RWPE1 (cell line): ENCODE measurements around the gene PRKAR2B.

ENCODE experiments used
- CTCF ChIA-PET: fragments of 350-600 bp; sonication (Branson Sonifier 250); formaldehyde crosslinking; extraction: SDS; loops from one replicate; lab custom pipeline; 2021; lab: Yijun Ruan, JAX
- POLR2A ChIA-PET: fragments of 400-600 bp; formaldehyde crosslinking; extraction: SDS; loops from one replicate; lab custom pipeline; 2020; ENCODE audit warnings: antibody characterized with exemption; ENCODE audit not compliant: low non-redundant PET; lab: Yijun Ruan, JAX
- DNase-seq: peaks from one replicate; pipeline ENCODE4 v3.0.0; 2012; ENCODE audit warnings: low spot score
- H3K27ac ChIP-seq: fragments of 450-650 bp; 2 replicates; pipeline ENCODE4 v1.5.1; 2017
- CTCF ChIP-seq: fragments of 450-650 bp; conservative IDR thresholded peaks from 2 replicates; pipeline ENCODE4 v1.5.1; 2017; ENCODE audit warnings: low read depth, mild to moderate bottlenecking

Gene PRKAR2B

DNA sequence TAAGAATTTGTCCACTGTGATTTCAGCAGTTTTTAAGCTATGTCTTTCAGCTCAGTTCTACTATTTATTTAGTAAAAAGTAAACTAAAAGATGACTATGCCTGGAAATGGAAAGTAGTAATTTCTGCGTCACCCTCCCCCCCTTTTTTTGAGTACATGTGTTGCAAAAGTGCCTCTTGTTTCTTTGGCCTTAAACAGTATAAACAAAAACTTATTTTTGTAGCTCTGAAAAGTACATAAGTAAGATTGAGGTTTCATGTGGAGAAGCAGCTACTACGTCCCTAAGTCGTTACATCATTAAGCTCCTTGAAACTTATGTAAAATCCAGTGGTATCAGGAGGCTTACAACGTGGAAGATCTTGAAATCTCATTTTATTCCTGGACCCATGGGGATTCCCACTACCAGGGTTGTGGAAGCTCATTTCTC, 78.0 kb downstream of the PRKAR2B start:
- CTCF ChIA-PET = interaction anchor here (0.5 to 0.8 kb wide), 3 partner anchors 27 to 330 kb away, joined by 3 read pairs; no protein-coding TSS in a partner anchor
- POLR2A ChIA-PET = no interaction called here
- TF ChIP-seq CTCF = no peak
- no peak overlapping the region for H3K27ac ChIP-seq
- no peak for DNase-seq

DNA sequence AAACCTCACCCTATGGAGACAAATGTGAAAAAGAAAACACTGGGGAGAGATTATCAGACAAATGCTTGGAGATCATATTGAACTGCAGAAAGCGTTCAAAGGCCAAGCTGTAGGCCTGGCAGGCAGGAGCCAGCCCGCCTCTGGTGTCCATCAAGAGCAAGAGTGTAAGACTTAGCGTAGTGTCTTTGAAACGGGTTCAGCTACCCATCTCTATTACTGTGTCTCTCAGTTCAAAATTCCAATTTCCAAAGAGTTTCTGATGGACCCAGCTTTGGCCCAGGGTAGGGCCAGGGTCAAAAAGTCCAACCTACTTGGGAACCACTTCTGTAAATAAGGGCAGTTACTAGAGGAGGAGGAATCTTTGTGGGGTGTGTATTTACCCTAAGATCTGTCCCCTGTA, 78.9 kb downstream of the PRKAR2B start:
- ChIA-PET CTCF (no interaction called here), POLR2A (no interaction called here)
- DNase-seq = no peak
- H3K27ac ChIP-seq = no peak overlapping the region
- TF ChIP-seq CTCF = no peak

DNA sequence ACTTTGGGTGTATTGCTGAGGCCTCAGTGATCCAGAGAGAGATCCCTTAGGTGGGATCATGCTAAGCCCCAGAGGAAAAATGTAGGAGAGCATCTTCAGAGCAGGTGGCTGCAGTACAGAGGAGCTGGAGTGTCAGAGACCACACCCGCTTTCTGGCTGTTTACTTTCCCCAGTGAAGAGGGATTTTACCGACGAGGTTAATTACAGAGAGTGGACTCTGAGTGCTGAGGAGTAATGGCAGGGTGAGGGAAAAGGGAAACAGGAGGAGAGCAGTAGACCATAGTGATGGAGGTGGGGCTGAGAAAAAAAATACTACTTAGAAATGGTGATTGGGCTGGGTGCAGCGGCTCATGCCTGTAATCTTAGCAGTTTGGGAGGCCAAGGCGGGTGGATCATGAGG, 81.0 kb downstream of the PRKAR2B start:
- ChIA-PET CTCF (no interaction called here), POLR2A (no interaction called here)
- H3K27ac ChIP-seq = no peak overlapping the region
- TF ChIP-seq CTCF = no peak
- DNase-seq = no peak

GRCh38 chr7:107128217-107128616, 83.7 kb downstream of the PRKAR2B start:
- ChIA-PET POLR2A (no interaction called here), CTCF (no interaction called here)
- H3K27ac ChIP-seq = no peak overlapping the region

GRCh38 chr7:107128748-107129147, 84.2 kb downstream of the PRKAR2B start:
- no peak for DNase-seq
- H3K27ac ChIP-seq = no peak overlapping the region
- no peak for TF ChIP-seq CTCF
- ChIA-PET POLR2A (no interaction called here), CTCF (no interaction called here)

More at GRCh38 chr7:107128217-107128616, 83.7 kb downstream of the PRKAR2B start:
- no peak for TF ChIP-seq CTCF
- DNase-seq = no peak

DNA sequence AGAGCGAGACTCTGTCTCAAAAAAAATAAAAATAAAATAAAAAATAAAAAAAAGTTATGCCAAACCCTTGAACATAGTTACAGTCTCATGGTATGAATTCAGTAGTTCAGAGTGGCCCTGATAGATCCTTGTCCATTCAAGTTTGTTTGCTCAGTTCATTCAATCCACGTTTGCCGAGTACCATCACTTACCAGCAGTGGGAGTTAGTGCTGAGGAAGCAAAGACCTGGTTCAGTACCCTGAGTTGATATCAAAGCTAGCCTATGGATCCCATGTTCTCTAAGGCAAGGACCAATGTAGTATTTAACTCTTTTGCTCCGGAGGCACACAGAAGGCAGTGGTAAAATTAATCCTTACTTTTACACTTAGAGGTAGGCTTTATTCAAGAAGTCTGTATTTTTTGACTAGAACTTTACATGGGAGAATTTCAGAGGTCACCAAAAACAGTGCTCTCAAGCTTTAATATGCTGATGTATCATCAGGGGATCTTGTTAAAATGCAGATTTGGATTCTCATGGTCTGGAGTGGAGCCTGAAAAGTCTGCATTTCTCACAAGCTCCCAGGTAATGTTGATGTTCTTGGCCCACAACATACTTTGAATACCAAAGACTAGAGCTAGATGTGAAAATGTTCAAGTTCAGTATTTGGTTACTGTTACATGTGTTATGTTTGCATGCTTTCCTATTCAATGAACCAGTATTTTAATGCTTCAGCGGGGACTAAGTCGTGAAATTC, 86.1 kb downstream of the PRKAR2B start:
- CTCF ChIA-PET = interaction anchor here (0.5 to 1.1 kb wide), 4 partner anchors 16 to 728 kb away, joined by 3 to 4 read pairs (median 4); no protein-coding TSS in a partner anchor
- TF ChIP-seq CTCF = no peak
- no peak overlapping the region for H3K27ac ChIP-seq
- POLR2A ChIA-PET = no interaction called here
- DNase-seq = no peak
